Measurements from ENCODE around the gene RWDD1. TPM values are rescaled to one million over a fixed set of nuclear protein-coding genes. Genes with fewer than 3 reads are reported as not detected.
A peak's percentile ranks its signal among the peaks of the same experiment; 100 is the strongest.

RWDD1 gene
- total and polyA plus RNA-seq, 2 experiments from 2014 or later = 37.2 to 70.7 TPM

DNA sequence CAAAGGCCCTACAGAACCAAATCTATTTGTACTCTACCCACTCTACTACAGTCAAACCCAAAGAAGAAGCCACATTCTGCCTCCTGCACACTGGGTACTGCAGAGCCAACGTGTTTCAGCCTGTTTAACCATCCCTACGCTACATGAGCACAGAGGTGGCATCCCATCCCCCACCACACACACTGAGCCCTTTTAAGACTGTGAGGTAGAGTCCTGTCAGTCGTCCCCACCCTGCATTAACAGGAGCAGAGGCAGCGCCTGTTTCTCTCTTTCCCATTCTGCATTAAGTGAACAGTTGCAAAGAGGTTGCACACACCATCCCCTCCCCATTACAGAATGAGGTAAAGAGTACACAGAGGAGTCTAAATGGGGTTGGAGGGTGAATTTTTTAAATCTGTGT is 39.8 kb downstream of the RWDD1 start:
- H3K4me3 ChIP-seq = no peak overlapping the region
- TF ChIP-seq, protein P1, sequence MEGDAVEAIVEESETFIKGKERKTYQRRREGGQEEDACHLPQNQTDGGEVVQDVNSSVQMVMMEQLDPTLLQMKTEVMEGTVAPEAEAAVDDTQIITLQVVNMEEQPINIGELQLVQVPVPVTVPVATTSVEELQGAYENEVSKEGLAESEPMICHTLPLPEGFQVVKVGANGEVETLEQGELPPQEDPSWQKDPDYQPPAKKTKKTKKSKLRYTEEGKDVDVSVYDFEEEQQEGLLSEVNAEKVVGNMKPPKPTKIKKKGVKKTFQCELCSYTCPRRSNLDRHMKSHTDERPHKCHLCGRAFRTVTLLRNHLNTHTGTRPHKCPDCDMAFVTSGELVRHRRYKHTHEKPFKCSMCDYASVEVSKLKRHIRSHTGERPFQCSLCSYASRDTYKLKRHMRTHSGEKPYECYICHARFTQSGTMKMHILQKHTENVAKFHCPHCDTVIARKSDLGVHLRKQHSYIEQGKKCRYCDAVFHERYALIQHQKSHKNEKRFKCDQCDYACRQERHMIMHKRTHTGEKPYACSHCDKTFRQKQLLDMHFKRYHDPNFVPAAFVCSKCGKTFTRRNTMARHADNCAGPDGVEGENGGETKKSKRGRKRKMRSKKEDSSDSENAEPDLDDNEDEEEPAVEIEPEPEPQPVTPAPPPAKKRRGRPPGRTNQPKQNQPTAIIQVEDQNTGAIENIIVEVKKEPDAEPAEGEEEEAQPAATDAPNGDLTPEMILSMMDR (IDR thresholded peaks at IDR 0.05; ENCODE audit: low read depth, low read length) = no peak
- H3K9me3 ChIP-seq (ENCODE audit: low read depth) = no peaks in the 10 kb centered on the region
- DNase-seq (ENCODE audit: low read depth in 1 of 2, low spot score in 1 of 2) = no peak
- H3K36me3 ChIP-seq = no peaks in the 10 kb centered on the region
- H3K27ac ChIP-seq = no peak overlapping the region
- H3K4me1 ChIP-seq (ENCODE audit: low read depth) = no peaks in the 10 kb centered on the region
- no peaks in the 10 kb centered on the region for H3K27me3 ChIP-seq

- Histone ChIP-seq H3K27me3 (peaks cover 18% of the 10 kb centered on the region), H3K4me1 (ENCODE audit: low read depth) (no peaks in the 10 kb centered on the region), H3K27ac (peak within 1 kb of the TSS; percentile 34), H3K4me3 (peak within 1 kb of the TSS; percentile 60), H3K36me3 (no peaks in the 10 kb centered on the region), H3K9me3 (ENCODE audit: low read depth) (no peaks in the 10 kb centered on the region)
- DNase-seq (ENCODE audit: low read depth in 1 of 2, low spot score in 1 of 2) = peak; percentile 96 to 97
- TF ChIP-seq, protein P1 (IDR thresholded peaks at IDR 0.05; ENCODE audit: low read depth, low read length) = peak; percentile 43
Observed at GRCh38 chr6:116615937-116616736, 44.8 kb downstream of the RWDD1 start, which contains the start of gene RSPH4A. Gene RSPH4A (plus strand): TSS chr6:116616479. CDS start chr6:116616624, 145 bp downstream.

GRCh38 chr6:116616737-116617053 is 45.4 kb downstream of the RWDD1 start:
- H3K27ac ChIP-seq = no peak overlapping the region
- TF ChIP-seq, protein P1 (IDR thresholded peaks at IDR 0.05; ENCODE audit: low read depth, low read length) = no peak
- DNase-seq (ENCODE audit: low read depth in 1 of 2, low spot score in 1 of 2) = peak in 1 of 2 donors; percentile 19

DNA sequence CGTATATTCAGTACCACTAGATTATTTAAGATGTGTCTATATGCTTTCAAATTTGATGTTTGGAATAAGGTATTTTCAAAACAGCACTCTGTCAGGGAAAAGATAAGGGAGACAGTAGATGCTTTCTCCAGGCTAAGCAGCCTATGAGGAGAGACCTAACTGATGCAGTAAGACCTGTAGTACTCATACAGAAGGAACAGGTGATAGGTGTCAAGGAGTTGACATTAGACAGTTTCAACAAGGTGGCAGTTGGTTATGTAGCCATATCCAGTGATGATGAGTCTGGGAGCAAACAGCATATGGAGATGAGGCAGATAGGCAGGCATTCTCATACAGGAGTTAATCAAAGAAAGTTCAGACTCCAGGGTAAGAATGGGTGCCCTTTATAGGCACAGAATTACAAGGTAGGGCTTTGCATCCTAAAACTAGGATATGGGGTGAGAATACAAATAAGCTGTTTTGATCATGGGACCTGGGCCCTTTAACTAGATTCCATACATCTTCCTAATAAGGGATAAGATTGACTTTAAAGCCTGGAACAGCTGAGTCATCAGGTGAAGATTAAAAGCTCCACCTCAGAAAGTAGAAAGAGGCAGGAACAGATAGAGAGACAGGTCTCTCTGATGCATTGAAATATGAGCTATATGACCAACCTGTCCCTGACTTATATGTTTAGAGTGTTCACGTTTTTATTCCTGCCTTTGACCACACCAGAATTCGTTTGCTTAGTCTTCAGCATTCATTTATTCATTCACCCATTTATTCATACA is 52.9 kb downstream of the RWDD1 start:
- Histone ChIP-seq H3K4me1 (ENCODE audit: low read depth) (no peaks in the 10 kb centered on the region), H3K27ac (no peak overlapping the region), H3K4me3 (no peak overlapping the region), H3K36me3 (no peaks in the 10 kb centered on the region), H3K27me3 (no peaks in the 10 kb centered on the region), H3K9me3 (ENCODE audit: low read depth) (no peaks in the 10 kb centered on the region)
- DNase-seq (ENCODE audit: low read depth in 1 of 2, low spot score in 1 of 2) = no peak
- TF ChIP-seq, protein P1 (IDR thresholded peaks at IDR 0.05; ENCODE audit: low read depth, low read length) = no peak

More at GRCh38 chr6:116616737-116617053, 45.4 kb downstream of the RWDD1 start:
- Histone ChIP-seq H3K9me3 (ENCODE audit: low read depth) (no peaks in the 10 kb centered on the region), H3K4me3 (peak overlapping the region; percentile 60), H3K36me3 (no peaks in the 10 kb centered on the region), H3K4me1 (ENCODE audit: low read depth) (no peaks in the 10 kb centered on the region), H3K27me3 (peaks cover 18% of the 10 kb centered on the region)

DNA sequence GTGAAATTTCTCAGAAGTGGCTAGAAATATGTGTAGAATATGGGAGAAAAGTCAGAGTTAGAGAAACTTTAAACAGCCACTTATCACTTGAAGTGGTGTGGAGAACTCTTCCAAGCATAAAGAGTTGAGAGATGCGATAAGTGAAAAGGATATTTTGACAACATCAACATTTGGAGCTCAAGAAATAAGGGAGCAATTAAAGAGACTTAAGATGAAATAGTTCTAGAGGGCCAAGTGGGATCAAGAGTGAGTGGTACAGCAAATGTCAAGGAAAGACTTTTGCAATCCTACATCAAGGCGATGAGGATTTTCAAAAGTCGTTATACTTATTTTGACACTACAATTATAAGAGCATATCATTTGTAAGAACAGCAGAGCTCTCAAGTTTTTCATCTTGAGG is 54.6 kb downstream of the RWDD1 start:
- no peaks in the 10 kb centered on the region for H3K27me3 ChIP-seq
- no peaks in the 10 kb centered on the region for H3K36me3 ChIP-seq
- no peak overlapping the region for H3K27ac ChIP-seq
- H3K9me3 ChIP-seq (ENCODE audit: low read depth) = no peaks in the 10 kb centered on the region
- no peaks in the 10 kb centered on the region for H3K4me1 ChIP-seq (ENCODE audit: low read depth)
- TF ChIP-seq, protein P1 (IDR thresholded peaks at IDR 0.05; ENCODE audit: low read depth, low read length) = no peak
- H3K4me3 ChIP-seq = no peak overlapping the region
- no peak for DNase-seq (ENCODE audit: low read depth in 1 of 2, low spot score in 1 of 2)
